Measurements from ENCODE around the gene KPNB1.

Gene KPNB1

DNA sequence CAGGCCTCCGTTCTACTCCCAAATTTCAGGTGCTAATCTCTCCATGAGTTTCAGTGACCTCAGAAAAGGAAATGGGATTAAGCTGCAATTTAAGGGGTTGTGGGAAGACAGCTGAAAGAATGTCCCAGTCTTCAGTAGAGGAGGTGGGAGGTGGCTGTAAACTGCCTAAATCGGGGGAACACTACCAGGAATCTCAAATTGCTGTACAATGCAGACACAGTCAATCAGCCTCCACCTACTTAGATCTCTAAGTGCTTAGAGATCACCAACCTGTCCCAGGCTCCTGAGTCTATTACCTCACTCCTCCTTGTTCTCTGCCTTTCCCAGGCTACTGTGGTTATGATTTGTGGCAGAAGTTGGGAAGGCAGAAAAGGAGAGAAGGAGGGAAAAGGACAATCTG lies 75.0 kb downstream of the KPNB1 start:
- H3K27ac ChIP-seq: no peak overlapping the region

DNA sequence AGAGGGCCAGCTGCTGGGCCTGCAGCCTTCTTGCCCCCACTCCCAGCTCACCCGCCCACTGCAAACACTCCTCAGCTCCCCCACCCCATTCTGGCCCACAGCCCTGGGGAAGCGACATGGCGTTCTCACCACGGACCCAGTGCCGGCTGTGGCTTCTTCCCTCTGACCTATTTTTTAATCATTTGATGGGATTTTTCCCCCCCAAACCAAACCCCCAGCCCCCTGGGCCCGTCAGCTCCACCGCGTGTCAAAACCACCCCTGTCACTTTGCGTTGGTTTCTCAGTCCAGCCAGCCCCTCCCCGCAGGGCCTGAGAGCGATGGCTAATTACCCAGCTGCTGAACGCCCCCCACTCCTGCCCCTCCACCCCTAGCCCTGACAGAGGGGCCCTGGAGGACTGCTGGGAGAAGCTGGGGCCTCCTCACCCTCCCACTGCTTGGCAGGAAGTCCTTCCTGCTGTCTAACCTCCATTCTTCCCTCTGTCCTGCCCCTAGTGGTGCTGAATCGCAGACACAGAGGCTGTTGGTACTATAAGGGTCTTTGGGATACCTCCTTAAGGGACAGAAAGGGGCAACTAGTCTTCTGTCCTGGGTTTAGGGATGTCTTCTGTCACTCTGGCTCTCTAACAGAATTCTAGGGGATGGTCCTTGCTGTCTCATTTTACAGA lies 75.9 kb downstream of the KPNB1 start:
- no peak for DNase-seq (ENCODE audit: low read depth, low spot score)
- no peak overlapping the region for H3K27ac ChIP-seq

More for the DNA sequence above, 75.0 kb downstream of the KPNB1 start:
- no peak for DNase-seq (ENCODE audit: low read depth, low spot score)

DNA sequence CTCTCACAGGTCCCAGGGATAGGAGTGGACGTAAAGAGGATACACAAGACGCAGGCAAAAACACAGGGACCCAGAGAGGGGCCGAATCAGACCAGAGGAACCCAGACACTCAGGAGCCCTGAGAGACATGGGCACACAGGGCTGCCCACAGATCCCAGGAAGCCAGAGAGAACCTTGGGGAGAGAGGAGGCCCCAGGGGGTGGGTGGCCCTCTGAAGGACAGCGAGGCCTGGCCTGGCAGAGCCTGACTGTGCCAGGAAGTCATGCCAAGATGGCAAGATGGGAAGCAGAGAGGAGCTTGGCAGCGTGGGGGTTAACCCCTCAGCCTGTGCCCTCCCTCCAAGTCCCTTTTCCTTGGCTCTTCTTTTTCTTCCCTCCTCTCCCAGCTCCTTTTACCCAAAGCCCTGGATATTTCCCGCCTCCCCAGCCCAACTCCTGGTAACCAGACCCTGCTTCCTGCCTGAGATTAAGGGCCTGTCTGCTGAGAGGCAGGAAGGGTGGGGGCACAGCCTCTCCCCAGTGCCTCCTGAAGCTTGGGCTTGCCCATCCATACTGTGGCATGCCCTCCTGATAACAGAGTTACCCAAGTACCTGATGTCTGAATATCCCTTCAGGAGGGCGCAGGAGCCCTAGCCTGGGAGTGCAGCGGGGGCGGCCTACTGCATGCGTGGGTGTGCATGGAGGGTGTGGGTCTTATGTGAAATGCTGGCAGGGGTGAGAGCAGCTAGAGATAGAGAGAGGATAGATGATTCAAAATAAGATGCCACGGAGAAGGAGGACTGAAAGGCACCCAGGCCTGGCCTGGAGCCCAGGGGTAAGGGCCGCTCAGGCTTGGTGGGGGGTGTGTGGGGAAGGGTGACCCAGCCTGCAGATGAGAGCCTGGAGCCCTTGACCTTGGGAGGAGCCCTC lies 77.3 kb downstream of the KPNB1 start:
- H3K27ac ChIP-seq: no peak overlapping the region
- DNase-seq (ENCODE audit: low read depth, low spot score): no peak

DNA sequence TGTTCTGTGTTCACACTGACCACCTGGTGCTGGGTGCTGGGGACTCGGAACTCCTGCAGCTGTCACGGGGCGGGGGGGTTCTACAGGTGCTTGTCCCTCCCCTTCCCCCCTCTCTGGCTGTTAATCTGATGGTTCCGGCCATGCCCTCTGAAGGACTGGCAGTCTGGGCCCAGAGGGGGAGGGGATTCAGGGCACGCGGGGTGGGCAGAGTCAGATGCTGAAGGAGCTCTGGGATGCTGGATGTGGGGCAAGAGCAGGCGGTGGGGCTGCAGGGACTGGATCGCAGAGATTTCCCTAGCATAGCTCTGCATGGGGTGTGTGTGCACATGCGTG lies 78.0 kb downstream of the KPNB1 start:
- no peak for DNase-seq (ENCODE audit: low read depth, low spot score)
- H3K27ac ChIP-seq: no peak overlapping the region

DNA sequence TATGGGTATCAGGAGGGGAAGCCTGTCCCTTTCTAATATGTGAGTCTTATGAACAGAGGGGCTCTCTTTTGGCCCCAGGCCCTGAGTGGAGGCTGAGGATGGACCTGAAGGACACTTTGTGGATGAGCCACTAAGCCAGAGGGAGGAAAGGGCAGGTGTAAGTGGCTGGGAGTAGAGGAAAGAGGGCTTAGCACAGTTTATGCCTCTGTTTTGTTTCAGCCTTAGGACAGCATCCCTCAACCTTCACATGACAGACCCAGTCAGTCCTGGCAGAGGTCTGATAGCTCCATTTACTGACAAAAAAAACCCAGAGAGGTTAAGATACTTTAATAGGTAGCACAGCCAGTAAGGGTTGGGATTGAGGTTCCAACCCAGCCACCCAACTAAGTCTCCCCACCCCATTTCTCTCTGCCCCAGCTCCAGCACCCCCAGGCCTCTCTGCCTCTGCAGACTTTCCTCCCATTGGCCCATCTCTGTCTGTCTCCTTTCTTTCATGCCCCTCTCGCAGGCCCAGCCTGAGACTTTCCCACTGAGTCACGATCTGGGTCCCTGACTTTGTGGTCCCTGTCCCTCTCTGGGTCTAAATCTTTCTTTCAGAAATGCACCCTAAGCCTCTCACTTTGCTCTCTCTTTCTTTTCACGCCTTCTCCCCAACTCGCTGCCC lies 78.6 kb downstream of the KPNB1 start:
- no peak for DNase-seq (ENCODE audit: low read depth, low spot score)
- no peak overlapping the region for H3K27ac ChIP-seq

DNA sequence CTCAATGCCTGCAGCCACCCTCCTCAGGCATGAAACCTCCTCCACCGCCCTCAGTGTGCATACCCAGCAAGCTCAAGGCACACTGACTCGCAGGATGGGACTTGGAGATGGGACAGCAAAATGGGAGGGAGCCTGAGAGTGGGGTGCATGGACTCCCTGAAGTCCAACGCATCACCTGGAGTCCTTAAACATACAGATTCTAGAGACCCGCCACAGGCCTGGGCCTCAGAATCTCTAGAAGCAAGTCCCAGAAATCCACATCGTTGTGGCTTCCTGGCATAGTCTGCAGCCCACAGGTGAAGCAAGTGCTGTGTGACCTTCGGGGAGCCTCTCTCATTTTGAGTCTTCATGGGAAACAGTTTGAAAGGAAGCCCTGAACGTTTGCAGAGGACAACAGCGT lies 79.8 kb downstream of the KPNB1 start:
- H3K27ac ChIP-seq: no peak overlapping the region
- DNase-seq (ENCODE audit: low read depth, low spot score): no peak

DNA sequence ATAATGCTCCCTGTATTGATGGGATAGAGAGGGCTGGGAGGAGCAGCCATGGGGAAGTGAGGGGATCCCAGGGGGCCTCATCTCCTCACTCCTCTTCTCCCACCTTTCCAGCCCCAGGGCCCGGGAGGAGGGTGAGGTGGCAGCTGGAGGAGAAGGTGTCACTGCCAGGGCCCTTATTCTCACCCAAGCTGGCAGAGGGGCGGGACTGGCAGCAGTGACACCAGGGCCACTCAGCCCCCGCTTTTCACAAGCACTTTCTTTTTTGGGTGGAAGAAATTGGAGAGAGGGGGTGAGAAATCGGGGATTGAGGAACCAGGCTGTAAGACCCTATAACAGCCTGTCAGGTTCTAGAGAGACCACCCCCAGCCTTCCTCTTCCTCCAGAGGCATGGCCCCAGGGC lies 81.0 kb downstream of the KPNB1 start:
- no peak for DNase-seq (ENCODE audit: low read depth, low spot score)
- H3K27ac ChIP-seq: no peak overlapping the region

DNA sequence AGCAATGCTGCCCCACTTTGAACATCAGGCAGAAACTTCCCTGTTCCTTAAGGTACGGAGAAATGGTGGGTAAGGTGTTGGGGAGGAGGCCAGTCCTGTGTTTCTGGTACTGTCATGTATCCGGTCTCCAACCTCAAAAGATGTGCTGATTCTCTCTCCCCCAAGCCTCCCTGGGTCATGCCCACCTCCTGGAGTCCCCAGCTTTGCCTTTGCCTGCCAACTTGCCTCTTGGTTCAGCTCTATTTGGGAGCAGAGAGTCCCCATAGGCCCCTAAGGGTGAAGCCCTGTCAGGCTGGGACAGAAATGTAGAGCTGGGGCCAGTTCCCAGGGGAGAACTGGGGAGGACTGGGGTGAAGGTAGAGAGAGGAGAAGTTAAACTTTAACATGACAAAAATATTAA lies 81.7 kb downstream of the KPNB1 start:
- no peak overlapping the region for H3K27ac ChIP-seq
- no peak for DNase-seq (ENCODE audit: low read depth, low spot score)

DNA sequence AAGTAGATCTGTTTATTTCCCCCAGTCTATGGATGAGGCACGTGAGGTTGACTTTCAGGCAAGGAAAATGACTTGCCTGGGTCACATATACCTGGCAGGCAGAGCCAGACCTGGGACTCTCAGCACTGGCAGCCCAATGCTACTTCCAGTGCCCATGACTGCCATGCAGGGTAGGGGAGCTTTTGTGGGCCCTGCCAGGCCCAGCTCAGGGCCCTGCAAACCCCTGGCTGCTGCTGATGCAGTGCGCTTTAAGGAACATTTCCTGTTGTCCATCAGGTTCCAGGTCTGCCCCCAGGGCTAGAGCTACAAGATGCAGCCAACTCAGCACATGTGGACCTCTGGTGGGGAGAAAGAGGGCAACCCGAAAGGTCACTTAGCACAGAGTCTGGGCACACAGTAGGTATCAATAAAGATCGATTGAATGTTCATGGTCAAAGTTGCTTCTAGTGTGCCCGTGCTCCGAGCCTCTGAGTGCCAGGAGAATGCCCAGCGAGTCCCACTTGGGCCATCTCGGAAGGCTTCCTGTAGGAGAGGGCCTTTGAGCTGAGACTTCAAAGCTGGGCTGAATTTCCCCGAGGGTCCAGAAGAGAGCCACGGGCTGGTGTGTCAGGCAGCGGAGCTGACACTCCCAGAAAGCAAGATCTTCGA lies 82.8 kb downstream of the KPNB1 start:
- H3K27ac ChIP-seq: no peak overlapping the region
- DNase-seq (ENCODE audit: low read depth, low spot score): no peak

DNA sequence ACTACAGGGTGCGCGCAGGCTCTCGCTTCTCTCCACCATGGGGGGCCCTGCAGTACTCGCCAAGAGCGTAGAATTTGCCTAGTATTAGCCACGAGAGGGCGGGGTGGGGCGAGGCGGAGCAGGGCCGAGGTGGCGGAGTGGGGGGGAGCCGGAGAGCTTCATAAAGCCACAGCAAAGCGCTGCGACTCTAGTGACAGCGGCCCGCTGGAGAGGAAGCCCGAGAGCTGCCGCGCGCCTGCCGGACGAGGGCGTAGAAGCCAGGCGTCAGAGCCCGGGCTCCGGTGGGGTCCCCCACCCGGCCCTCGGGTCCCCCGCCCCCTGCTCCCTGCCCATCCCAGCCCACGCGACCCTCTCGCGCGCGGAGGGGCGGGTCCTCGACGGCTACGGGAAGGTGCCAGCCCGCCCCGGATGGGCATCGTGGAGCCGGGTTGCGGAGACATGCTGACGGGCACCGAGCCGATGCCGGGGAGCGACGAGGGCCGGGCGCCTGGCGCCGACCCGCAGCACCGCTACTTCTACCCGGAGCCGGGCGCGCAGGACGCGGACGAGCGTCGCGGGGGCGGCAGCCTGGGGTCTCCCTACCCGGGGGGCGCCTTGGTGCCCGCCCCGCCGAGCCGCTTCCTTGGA lies 83.4 kb downstream of the KPNB1 start, which contains the start of gene TBX21:
Gene TBX21, plus strand, starts transcription at position 190 of the 627 bp plus-strand sequence. Its CDS starts 219 bp downstream, at position 409.
- H3K27ac ChIP-seq: no peak within 1 kb of the TSS

DNA sequence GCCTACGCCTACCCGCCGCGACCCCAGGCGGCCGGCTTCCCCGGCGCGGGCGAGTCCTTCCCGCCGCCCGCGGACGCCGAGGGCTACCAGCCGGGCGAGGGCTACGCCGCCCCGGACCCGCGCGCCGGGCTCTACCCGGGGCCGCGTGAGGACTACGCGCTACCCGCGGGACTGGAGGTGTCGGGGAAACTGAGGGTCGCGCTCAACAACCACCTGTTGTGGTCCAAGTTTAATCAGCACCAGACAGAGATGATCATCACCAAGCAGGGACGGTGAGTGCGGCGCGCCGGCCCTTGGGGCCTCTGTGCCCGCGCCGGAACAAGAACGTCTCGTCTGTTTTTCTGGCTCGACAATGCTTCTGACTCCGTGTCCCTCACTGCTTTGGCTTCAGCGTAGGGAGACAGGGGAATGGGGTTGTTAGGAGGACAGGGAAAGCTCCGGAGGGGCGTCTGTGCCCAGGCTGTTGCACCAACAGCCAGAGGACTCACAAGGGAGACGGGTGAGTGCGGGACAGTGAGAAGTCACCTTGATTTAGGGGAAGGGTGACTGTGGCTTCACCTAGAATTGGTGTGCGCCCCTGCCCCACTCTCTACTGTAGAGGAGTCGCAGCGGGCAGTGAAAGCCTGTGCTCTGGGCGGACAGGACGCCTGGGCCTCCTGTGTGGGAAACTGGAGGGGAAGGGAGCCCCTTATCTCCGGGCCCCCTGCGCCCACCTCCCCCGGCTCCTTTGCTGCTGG lies 84.1 kb downstream of the KPNB1 start:
- no peak overlapping the region for H3K27ac ChIP-seq

More for the DNA sequence above, 83.4 kb downstream of the KPNB1 start, which contains the start of gene TBX21:
- DNase-seq (ENCODE audit: low read depth, low spot score): no peak

DNA sequence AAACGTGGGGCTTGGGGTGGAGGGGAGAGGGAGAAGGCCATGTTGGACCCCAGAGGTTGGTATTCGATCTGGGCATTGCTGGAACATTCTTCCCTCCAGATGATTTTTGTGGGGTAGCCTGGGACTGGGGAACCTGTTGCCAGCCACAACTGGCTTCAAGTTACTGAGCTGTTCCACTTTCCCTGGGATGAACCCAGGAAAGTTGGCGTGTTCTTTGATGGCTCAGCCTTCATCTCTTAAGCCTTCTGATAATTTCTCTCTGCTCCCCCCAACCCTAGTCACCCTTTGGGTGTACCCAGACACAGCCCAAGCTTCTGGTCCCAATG lies 85.4 kb downstream of the KPNB1 start:
- DNase-seq (ENCODE audit: low read depth, low spot score): no peak
- no peak overlapping the region for H3K27ac ChIP-seq

More for the DNA sequence above, 84.1 kb downstream of the KPNB1 start:
- DNase-seq (ENCODE audit: low read depth, low spot score): no peak
